A549 (cell line): ENCODE measurements around the gene LRRC72. TPM values are rescaled to one million over a fixed set of nuclear protein-coding genes. Genes with fewer than 3 reads are reported as not detected.

ENCODE experiments used
- ATAC-seq, 2 experiments: fragments of 200-7000 bp in 1 of 2; fragments of >200 bp in 1 of 2; cut with Nextera tagmentation in 1 of 2; cut with Tn5 transposase in 1 of 2; 3 replicates each; pipeline versions ENCODE4 v1.8.0 to v1.9.1; 2018 to 2020; ENCODE audit warnings: mild to moderate bottlenecking in 1 of 2, moderate library complexity in 1 of 2
- CTCF ChIA-PET: fragments of 300-600 bp; sonication (Branson Sonifier 250); formaldehyde crosslinking; extraction: SDS; loops from one replicate; lab custom pipeline; 2021; ENCODE audit warnings: antibody characterized with exemption, inconsistent platforms; lab: Yijun Ruan, JAX
- POLR2A ChIA-PET: fragments of 350-600 bp; formaldehyde crosslinking; extraction: SDS; loops from one replicate; lab custom pipeline; 2021; ENCODE audit warnings: antibody characterized with exemption, inconsistent platforms; lab: Yijun Ruan, JAX
- DNase-seq, 2 experiments: peaks; one replicate each; pipeline versions ENCODE4 v3.0.0 to v3.0.0-alpha.2; 2011 to 2016; ENCODE audit warnings: low read depth in 1 of 2, low spot score in 1 of 2
- FAIRE-seq: peaks from 2 replicates; lab custom pipeline; 2011; peaks lifted over from hg19 to GRCh38; lab: Jason Lieb, UNC
- H3K27ac ChIP-seq, 2 experiments: fragments of >200 bp; sonication (Bioruptor Twin); formaldehyde crosslinking; 3 replicates each; pipeline ENCODE4 v1.5.1; 2016 to 2017
- H3K4me1 ChIP-seq: fragments of >200 bp; sonication (Bioruptor Twin); formaldehyde crosslinking; 3 replicates; pipeline ENCODE4 v1.6.1; 2016
- H3K4me2 ChIP-seq: fragments of >200 bp; sonication (Bioruptor Twin); formaldehyde crosslinking; 3 replicates; pipeline ENCODE4 v1.6.1; 2016
- H3K4me3 ChIP-seq: fragments of >200 bp; sonication (Bioruptor Twin); formaldehyde crosslinking; 3 replicates; pipeline ENCODE4 v1.5.1; 2016
- H3K9me3 ChIP-seq: fragments of >200 bp; sonication (Bioruptor Twin); formaldehyde crosslinking; 3 replicates; pipeline ENCODE4 v1.6.1; 2016
- BHLHE40 ChIP-seq: IDR thresholded peaks from 2 replicates; pipeline ENCODE4 v1.6.1; 2012; ENCODE audit warnings: low read depth, low read length, inconsistent platforms
- CBX2 ChIP-seq: fragments of 200-600 bp; sonication (generic); IDR thresholded peaks from 2 replicates; pipeline ENCODE4 v1.6.1; 2016; ENCODE audit warnings: low read depth, mild to moderate bottlenecking, borderline replicate concordance
- CBX8 ChIP-seq: fragments of 200-600 bp; sonication (generic); IDR thresholded peaks from 2 replicates; pipeline ENCODE4 v1.6.1; 2016
- CTCF ChIP-seq: fragments of >200 bp; sonication (Bioruptor Twin); formaldehyde crosslinking; IDR thresholded peaks from 3 replicates; pipeline ENCODE4 v1.5.1; 2016
- EHMT2 ChIP-seq: fragments of 200-600 bp; sonication (generic); IDR thresholded peaks from 2 replicates; pipeline ENCODE4 v1.6.1; 2016; ENCODE audit warnings: antibody characterized with exemption, low read depth, mild to moderate bottlenecking, moderate library complexity
- ELK1 ChIP-seq: fragments of 150-350 bp; IDR thresholded peaks from 2 replicates; pipeline ENCODE4 v1.6.1; 2014; ENCODE audit warnings: low read depth, mild to moderate bottlenecking, low read length
- EP300 ChIP-seq, 2 experiments: fragments of >200 bp; sonication (Bioruptor Twin); formaldehyde crosslinking; IDR thresholded peaks; 2 replicates in 1 of 2; 3 replicates in 1 of 2; pipeline ENCODE4 v1.6.1; 2016 to 2017
- FOSL2 ChIP-seq, 2 experiments: fragments of 450-650 bp in 1 of 2; fragments of >200 bp in 1 of 2; sonication (Bioruptor Twin) in 1 of 2; formaldehyde crosslinking; IDR thresholded peaks; 2 replicates each; pipeline versions ENCODE4 v1.5.0 to v1.6.1; 2016 to 2020; ENCODE audit warnings: mild to moderate bottlenecking in 1 of 2, moderate library complexity in 1 of 2
- FOXS1 ChIP-seq: fragments of 250-450 bp; sonication (Bioruptor Pico); IDR thresholded peaks from 2 replicates; pipeline ENCODE4 v1.5.0; 2020; ENCODE audit warnings: mild to moderate bottlenecking, moderate library complexity
- GATA3 ChIP-seq: IDR thresholded peaks from 2 replicates; pipeline ENCODE4 v1.6.1; 2012; ENCODE audit warnings: borderline replicate concordance
- HDAC2 ChIP-seq: fragments of 200-600 bp; sonication (generic); IDR thresholded peaks from 2 replicates; pipeline ENCODE4 v1.6.1; 2016
- HES2 ChIP-seq: fragments of >200 bp; sonication (Bioruptor Twin); formaldehyde crosslinking; IDR thresholded peaks from 2 replicates; pipeline ENCODE4 v1.6.1; 2016
- HEYL ChIP-seq: fragments of 250-450 bp; sonication (Bioruptor Pico); IDR thresholded peaks from 2 replicates; pipeline ENCODE4 v1.8.0; 2021; ENCODE audit warnings: mild to moderate bottlenecking, moderate library complexity
- HOXB13 ChIP-seq: fragments of 250-450 bp; sonication (Bioruptor Pico); IDR thresholded peaks from 2 replicates; pipeline ENCODE4 v1.5.0; 2020; ENCODE audit warnings: low read depth, mild to moderate bottlenecking, moderate library complexity
- HOXB5 ChIP-seq: fragments of 250-450 bp; sonication (Bioruptor Pico); IDR thresholded peaks from 2 replicates; pipeline ENCODE4 v1.5.0; 2020; ENCODE audit warnings: mild to moderate bottlenecking, moderate library complexity
- JUNB ChIP-seq: fragments of >200 bp; sonication (Bioruptor Twin); formaldehyde crosslinking; IDR thresholded peaks from 2 replicates; pipeline ENCODE4 v1.6.1; 2016
- KDM1A ChIP-seq: fragments of 200-600 bp; sonication (generic); IDR thresholded peaks from 2 replicates; pipeline ENCODE4 v1.6.1; 2016; ENCODE audit warnings: low read depth, mild to moderate bottlenecking
- KDM5A ChIP-seq: fragments of 200-600 bp; sonication (generic); IDR thresholded peaks from 2 replicates; pipeline ENCODE4 v1.6.1; 2016; ENCODE audit warnings: antibody characterized with exemption, mild to moderate bottlenecking
- MAX ChIP-seq: IDR thresholded peaks from 2 replicates; pipeline ENCODE4 v1.6.1; 2012
- MYC ChIP-seq: IDR thresholded peaks from 2 replicates; pipeline ENCODE4 v1.6.1; 2012; ENCODE audit warnings: mild to moderate bottlenecking, inconsistent platforms, low read length, improper control_type of control experiment, borderline replicate concordance
- NPAS2 ChIP-seq: fragments of 250-450 bp; sonication (Bioruptor Pico); IDR thresholded peaks from 2 replicates; pipeline ENCODE4 v1.8.0; 2022; ENCODE audit warnings: mild to moderate bottlenecking, moderate library complexity, borderline replicate concordance
- NR3C1 ChIP-seq: fragments of >200 bp; sonication (Bioruptor Twin); formaldehyde crosslinking; IDR thresholded peaks from 3 replicates; pipeline ENCODE4 v1.6.1; 2017
- PBX3 ChIP-seq: IDR thresholded peaks from 2 replicates; pipeline ENCODE4 v1.6.1; 2012
- PHF8 ChIP-seq: fragments of 200-600 bp; sonication (generic); IDR thresholded peaks from 2 replicates; pipeline ENCODE4 v1.6.1; 2016; ENCODE audit warnings: low read depth, mild to moderate bottlenecking, antibody characterized with exemption, moderate library complexity, borderline replicate concordance
- RFX5 ChIP-seq: fragments of 450-650 bp; IDR thresholded peaks from 2 replicates; pipeline ENCODE4 v1.7.1; 2014; ENCODE audit warnings: antibody characterized with exemption, mild to moderate bottlenecking, moderate library complexity
- SMC3 ChIP-seq: fragments of >200 bp; sonication (Bioruptor Twin); formaldehyde crosslinking; IDR thresholded peaks from 3 replicates; pipeline ENCODE4 v1.6.1; 2018; ENCODE audit warnings: inconsistent platforms
- TFCP2L1 ChIP-seq: fragments of 250-450 bp; sonication (Bioruptor Pico); IDR thresholded peaks from 2 replicates; pipeline ENCODE4 v1.5.0; 2021; ENCODE audit warnings: mild to moderate bottlenecking
- TP53 ChIP-seq: fragments of 250-450 bp; sonication (Bioruptor Pico); IDR thresholded peaks from 2 replicates; pipeline ENCODE4 v1.5.0; 2021; ENCODE audit warnings: mild to moderate bottlenecking, moderate library complexity
- USF2 ChIP-seq: fragments of 450-650 bp; IDR thresholded peaks from 2 replicates; pipeline ENCODE4 v1.6.1; 2014; ENCODE audit warnings: antibody characterized with exemption
- ZFP36 ChIP-seq: fragments of 450-650 bp; IDR thresholded peaks from 2 replicates; pipeline ENCODE4 v1.6.1; 2014; ENCODE audit warnings: borderline replicate concordance; ENCODE audit not compliant: partially characterized antibody
- WGBS: methylation state at CpG from one replicate; pipeline ENCODE4 v1.1.6; 2017; ENCODE audit errors: missing lambda C conversion rate; 5-methylcytosine and 5-hydroxymethylcytosine counted together
- polyA plus RNA-seq, 4 experiments: library from polyadenylated mRNA; depleted of rRNA in 3 of 4; stranded (reverse); fragments of >200 nt; fragmentation: RNase III in 1 of 4; extraction: RNeasy Plus Mini Kit Qiagen cat#74134 plus additional on column Dnase treatment in 1 of 4; gene quantifications; 2 replicates in 3 of 4; 3 replicates in 1 of 4; pipeline ENCODE4 v1.2.3, GENCODE V29; 2011 to 2017

Gene LRRC72
- polyA plus RNA-seq, 2 of the 4 experiments (the other 2 are of a cell fraction), result not detected

DNA sequence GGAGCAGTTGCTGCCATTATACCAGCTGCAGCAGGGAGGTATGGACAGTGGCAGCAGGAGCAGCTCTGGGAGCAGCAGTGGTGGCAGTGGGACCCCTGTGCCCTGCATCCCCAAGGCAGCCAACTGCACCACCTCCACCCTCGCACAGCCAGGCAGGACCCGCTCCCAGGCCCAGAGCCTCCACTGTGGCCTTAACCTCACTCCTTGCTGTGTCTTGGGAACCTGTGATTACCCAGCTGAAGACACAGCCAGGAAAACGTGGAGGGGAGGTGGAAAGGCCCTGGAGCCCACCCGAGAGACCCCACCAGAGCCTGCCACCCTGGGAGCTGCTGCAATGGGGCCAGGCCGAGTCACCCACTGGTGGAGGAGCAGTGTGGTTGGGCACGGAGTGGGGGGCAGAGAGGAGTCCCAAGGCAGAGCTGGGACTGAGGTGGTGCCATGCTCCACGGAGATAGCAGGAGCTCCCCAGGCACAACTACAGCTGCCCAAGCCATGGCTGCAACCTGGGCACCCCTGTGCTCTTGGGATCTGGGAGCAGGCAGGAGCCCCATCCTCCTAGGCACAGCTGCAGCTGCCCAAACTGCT is 20.4 kb downstream of the LRRC72 start:
- Histone ChIP-seq H3K4me2 (no peak overlapping the region), H3K27ac (no peak overlapping the region), H3K4me3 (no peak overlapping the region), H3K9me3 (no peaks in the 10 kb centered on the region), H3K4me1 (no peaks in the 10 kb centered on the region)
- ATAC-seq (no peak), FAIRE-seq (no peak), DNase-seq (no peak)
- WGBS, result 78% methylated on average over 3 of the region's 7 CpGs
- TF ChIP-seq FOSL2 (IDR thresholded peaks at IDR 0.05) (no peak), FOSL2 (CRISPR knock-in tag; IDR thresholded peaks at IDR 0.05) (no peak), ZFP36 (no peak), ELK1 (no peak), CBX8 (no peak), FOXS1 (CRISPR knock-in tag) (no peak), PHF8 (no peak)
- POLR2A ChIA-PET, result no interaction called here
- CTCF ChIA-PET, result interaction anchor here (1.1 to 4.9 kb wide), 3 partner anchors 15 to 87 kb away, joined by 3 to 28 read pairs (median 3); no protein-coding TSS in a partner anchor

DNA sequence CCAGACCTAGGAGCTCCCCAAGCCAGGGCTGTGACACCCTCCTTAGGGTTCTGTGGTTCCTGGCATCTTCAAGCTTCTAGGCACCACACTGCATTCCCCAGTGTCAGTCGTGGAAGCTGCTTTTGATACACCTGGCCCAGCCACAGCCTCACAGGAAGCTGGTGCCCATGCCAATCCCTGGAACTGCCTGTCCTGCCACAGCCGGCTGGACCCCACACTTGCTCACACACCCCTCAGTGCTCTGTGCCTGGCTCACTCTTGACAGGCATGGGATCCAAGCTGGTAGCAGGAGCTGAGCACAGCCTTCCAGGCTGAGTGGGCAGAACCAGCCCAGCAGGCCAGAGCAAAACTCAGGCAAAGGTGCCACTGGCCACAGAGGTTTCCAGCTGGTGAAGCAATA is 21.8 kb downstream of the LRRC72 start:
- DNase-seq (no peak), FAIRE-seq (no peak), ATAC-seq (no peak)
- H3K9me3 ChIP-seq, result no peaks in the 10 kb centered on the region
- H3K4me3 ChIP-seq, result no peak overlapping the region
- POLR2A ChIA-PET, result no interaction called here
- WGBS, result 55% methylated on average over 2 of the region's 2 CpGs
- TF ChIP-seq MAX (no peak), CTCF (no peak), KDM1A (no peak), FOSL2 (IDR thresholded peaks at IDR 0.05) (no peak), FOSL2 (CRISPR knock-in tag; IDR thresholded peaks at IDR 0.05) (no peak), PHF8 (no peak), EHMT2 (no peak), HOXB5 (CRISPR knock-in tag) (no peak), HEYL (CRISPR knock-in tag) (no peak), HES2 (no peak), KDM5A (no peak), MYC (no peak), JUNB (no peak), HDAC2 (no peak), EP300 (IDR thresholded peaks at IDR 0.05) (no peak), GATA3 (no peak), TP53 (CRISPR knock-in tag) (no peak)
- H3K4me2 ChIP-seq, result no peak overlapping the region
- no peak overlapping the region for H3K27ac ChIP-seq
- CTCF ChIA-PET, result interaction anchor here (1.6 to 4.9 kb wide), 2 partner anchors 13 to 17 kb away, joined by 3 to 28 read pairs; no protein-coding TSS in a partner anchor
- H3K4me1 ChIP-seq, result no peaks in the 10 kb centered on the region

- no peak overlapping the region for H3K27ac ChIP-seq
- no peak overlapping the region for H3K4me3 ChIP-seq
- FAIRE-seq, result no peak
- no peak for ATAC-seq
- WGBS, result 17% methylated on average over 1 of the region's 1 CpG
- H3K9me3 ChIP-seq, result no peaks in the 10 kb centered on the region
- POLR2A ChIA-PET, result no interaction called here
- no peaks in the 10 kb centered on the region for H3K4me1 ChIP-seq
- DNase-seq, result no peak
- H3K4me2 ChIP-seq, result no peak overlapping the region
- TF ChIP-seq USF2, result no peak
- no peak for TF ChIP-seq FOXS1 (CRISPR knock-in tag)
- no peak for TF ChIP-seq RFX5
- TF ChIP-seq PBX3, result no peak
- TF ChIP-seq TFCP2L1 (CRISPR knock-in tag), result no peak
- TF ChIP-seq NR3C1, result no peak
- no peak for TF ChIP-seq CBX2
- TF ChIP-seq KDM5A, result no peak
- no peak for TF ChIP-seq BHLHE40
- TF ChIP-seq SMC3, result no peak
- no peak for TF ChIP-seq HOXB13 (CRISPR knock-in tag)
- no peak for TF ChIP-seq NPAS2 (CRISPR knock-in tag)
- CTCF ChIA-PET, result interaction anchor here (1.3 to 4.9 kb wide), 2 partner anchors 15 to 118 kb away, joined by 3 to 28 read pairs; no protein-coding TSS in a partner anchor
Observed at GRCh38 chr7:16550671-16551070, 24.0 kb downstream of the LRRC72 start.
